ENCODE data around the gene P2RX5. TPM values are rescaled to one million over a fixed set of nuclear protein-coding genes. Genes with fewer than 3 reads are reported as not detected.
"Not testable (repeated sequence)": the region's sequence is repeated elsewhere in the genome, so short reads cannot be mapped to it uniquely, and the experiment has no call there.

Gene P2RX5
- total RNA-seq, 2 experiments from 2014 or later = 15.4 to 16.5 TPM

GRCh38 chr17:3723188-3723555 is 27.2 kb upstream of the P2RX5 start:
- ChIA-PET POLR2A (interaction anchor here (0.7 to 1.2 kb wide), 2 partner anchors 12 to 121 kb away, joined by 3 to 4 read pairs; no protein-coding TSS in a partner anchor), CTCF (interaction anchor here (0.6 to 2.9 kb wide), 9 partner anchors 10 to 123 kb away, joined by 3 to 17 read pairs (median 6); partner anchors contain the start of genes NCBP3 and P2RX5)

GRCh38 chr17:3722716-3723115 is 26.8 kb upstream of the P2RX5 start:
- ChIA-PET POLR2A (interaction anchor here (1.2 kb wide), 1 partner anchor 12 kb away, joined by 4 read pairs; no protein-coding TSS in a partner anchor), CTCF (interaction anchor here (0.6 to 2.9 kb wide), 9 partner anchors 10 to 123 kb away, joined by 3 to 17 read pairs (median 6); partner anchors contain the start of genes NCBP3 and P2RX5)

- ChIA-PET CTCF (interaction anchor here (0.7 to 1.5 kb wide), 4 partner anchors 16 to 321 kb away, joined by 3 to 6 read pairs (median 4); no protein-coding TSS in a partner anchor), POLR2A (interaction anchor here (0.9 kb wide), 1 partner anchor 8 kb away, joined by 3 read pairs; no protein-coding TSS in a partner anchor)
These were observed 23.3 kb upstream of the P2RX5 start for GRCh38 chr17:3719265-3719664.

- CTCF ChIA-PET = interaction anchor here (0.6 kb wide), 1 partner anchor 34 kb away, joined by 3 read pairs; no protein-coding TSS in a partner anchor
- POLR2A ChIA-PET = no interaction called here
These were observed 22.2 kb upstream of the P2RX5 start for GRCh38 chr17:3718201-3718600.

GRCh38 chr17:3715296-3715695 is 19.3 kb upstream of the P2RX5 start:
- ChIA-PET POLR2A (no interaction called here), CTCF (interaction anchor here (0.6 to 1.2 kb wide), 3 partner anchors 22 to 79 kb away, joined by 3 read pairs; no protein-coding TSS in a partner anchor)

DNA sequence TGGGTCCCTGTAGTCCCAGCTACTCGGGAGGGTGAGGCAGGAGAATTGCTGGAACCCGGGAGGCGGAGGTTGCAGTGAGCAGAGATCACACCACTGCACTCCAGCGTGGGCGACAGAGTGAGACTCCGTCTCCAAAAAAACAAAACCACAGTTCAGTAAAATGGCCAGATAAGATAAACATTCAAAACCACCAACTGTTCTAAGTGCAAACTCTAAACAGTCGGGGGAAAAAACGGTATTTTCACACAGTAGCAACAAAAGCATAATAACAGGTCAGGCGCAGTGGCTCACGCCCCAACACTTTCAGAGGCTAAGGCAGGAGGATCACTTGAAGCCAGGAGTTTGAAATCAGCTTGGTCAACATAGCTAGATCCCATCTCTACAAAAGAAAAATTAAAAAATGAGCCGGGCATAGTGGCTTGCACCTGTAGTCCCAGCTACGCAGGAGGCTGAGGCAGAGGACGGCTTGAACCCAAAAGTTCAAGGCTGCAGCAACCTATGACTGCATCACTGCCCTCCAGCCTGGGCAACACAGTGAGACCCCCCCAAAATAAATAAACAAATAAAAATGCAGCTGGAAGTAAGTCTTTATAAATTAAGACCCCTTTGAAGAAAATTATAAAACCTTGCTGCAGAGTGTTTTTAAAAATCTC is 17.0 kb upstream of the P2RX5 start:
- ChIA-PET POLR2A (no interaction called here), CTCF (interaction anchor here (0.8 to 1.6 kb wide), 3 partner anchors 11 to 44 kb away, joined by 3 to 4 read pairs (median 3); partner anchors contain the start of genes EMC6, HASPIN and TAX1BP3)

- POLR2A ChIA-PET = interaction anchor here (0.7 to 1.2 kb wide), 4 partner anchors 13 to 42 kb away, joined by 3 to 11 read pairs (median 4); partner anchors contain the start of genes EMC6, HASPIN and P2RX5
- CTCF ChIA-PET = interaction anchor here (0.5 to 2.5 kb wide), 6 partner anchors 12 to 136 kb away, joined by 3 to 17 read pairs (median 4); partner anchors contain the start of genes HASPIN and P2RX5
These were observed 15.0 kb upstream of the P2RX5 start for GRCh38 chr17:3710951-3711383.

GRCh38 chr17:3708366-3708765 is 12.4 kb upstream of the P2RX5 start:
- ChIA-PET POLR2A (interaction anchor here (0.6 kb wide), 1 partner anchor 14 kb away, joined by 5 read pairs; no protein-coding TSS in a partner anchor), CTCF (interaction anchor here (0.9 to 1.9 kb wide), 4 partner anchors 12 to 29 kb away, joined by 3 to 7 read pairs (median 4); partner anchors contain the start of gene P2RX5)

DNA sequence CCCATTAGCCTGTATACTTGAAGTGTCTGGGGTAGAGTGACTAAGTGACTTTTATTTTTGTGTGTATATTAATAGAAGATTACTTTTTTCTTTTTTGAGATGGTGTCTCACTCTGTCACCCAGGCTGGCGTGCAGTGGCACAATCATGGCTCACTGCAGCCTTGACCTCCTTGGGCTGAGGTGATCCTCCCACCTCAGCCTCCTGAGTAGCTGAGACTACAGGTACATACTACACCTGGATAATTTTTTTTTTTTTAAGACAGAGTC is 9.7 kb upstream of the P2RX5 start:
- POLR2A ChIA-PET, CTCF ChIA-PET: not testable (repeated sequence)

DNA sequence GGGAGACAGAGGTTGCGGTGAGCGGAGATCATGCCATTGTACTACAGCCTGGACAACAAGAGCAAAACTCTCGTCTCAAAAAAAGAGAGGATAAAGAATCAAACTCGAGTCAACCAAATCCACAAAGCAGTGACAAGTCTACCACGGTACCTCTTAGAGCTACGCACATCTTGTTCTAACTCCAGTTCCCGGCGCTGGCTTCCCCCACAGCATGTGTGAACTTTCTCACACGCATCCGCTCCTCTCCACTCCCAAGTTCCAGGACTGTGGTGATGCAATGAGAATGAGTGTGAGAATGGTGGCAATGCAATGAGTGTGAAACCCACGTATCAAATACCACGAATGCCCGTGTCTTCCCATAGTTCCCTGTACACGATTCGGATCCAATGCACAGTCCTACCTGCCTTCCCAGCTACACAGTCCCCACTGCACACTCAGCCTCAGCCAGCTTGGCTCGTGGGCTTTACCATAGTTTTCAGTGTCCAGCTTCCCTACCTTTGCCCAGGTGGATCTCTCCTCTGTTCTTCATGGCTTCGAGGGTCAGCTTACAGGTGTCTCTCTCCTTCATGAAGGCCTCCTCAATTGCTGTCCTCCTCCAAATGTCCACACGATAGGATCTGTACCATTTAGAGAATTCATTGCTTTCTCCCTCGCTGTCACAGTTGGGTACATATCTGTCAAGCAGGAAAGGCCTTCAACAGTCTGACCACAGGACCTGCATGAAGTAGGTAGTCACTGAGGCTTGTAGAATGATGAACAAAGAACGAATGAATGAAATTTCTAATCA is 9.2 kb upstream of the P2RX5 start:
- ChIA-PET POLR2A (interaction anchor here (0.6 kb wide), 1 partner anchor 51 kb away, joined by 4 read pairs; no protein-coding TSS in a partner anchor), CTCF (no interaction called here)

- CTCF ChIA-PET = interaction anchor here (1.0 kb wide), 1 partner anchor 33 kb away, joined by 3 read pairs; the partner anchor contains the start of genes EMC6 and TAX1BP3
- POLR2A ChIA-PET = not testable (repeated sequence)
These were observed 6.1 kb upstream of the P2RX5 start for GRCh38 chr17:3702041-3702539.

GRCh38 chr17:3699951-3700350 is 4.0 kb upstream of the P2RX5 start:
- POLR2A ChIA-PET = no interaction called here
- CTCF ChIA-PET = interaction anchor here (0.6 to 1.4 kb wide), 2 partner anchors 18 to 250 kb away, joined by 3 read pairs; no protein-coding TSS in a partner anchor

GRCh38 chr17:3698139-3698538 is 2.2 kb upstream of the P2RX5 start:
- POLR2A ChIA-PET = no interaction called here
- CTCF ChIA-PET = no interaction called here

DNA sequence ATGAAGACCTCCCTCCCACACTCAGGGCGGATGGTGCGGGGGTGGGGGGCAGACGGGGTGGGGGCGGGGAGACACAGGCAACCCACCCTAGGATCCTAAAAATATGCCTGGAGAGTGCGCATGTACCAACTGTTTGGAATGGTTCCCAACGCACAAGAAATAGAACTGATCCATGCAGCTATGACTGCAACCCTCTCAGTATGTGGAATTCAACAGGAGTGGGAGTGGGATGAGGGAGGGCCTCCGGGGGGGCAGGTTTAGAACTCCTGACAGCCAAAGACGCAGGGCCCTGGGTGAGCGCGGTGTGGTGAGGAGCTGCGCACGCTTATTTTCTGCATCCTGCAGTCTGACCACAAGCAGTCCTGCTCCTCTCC is 1.1 kb upstream of the P2RX5 start:
- ChIA-PET POLR2A (interaction anchor here (2.5 kb wide), 1 partner anchor 14 kb away, joined by 11 read pairs; no protein-coding TSS in a partner anchor), CTCF (interaction anchor here (0.8 to 2.8 kb wide), 3 partner anchors 13 to 130 kb away, joined by 4 to 14 read pairs (median 4); no protein-coding TSS in a partner anchor)

DNA sequence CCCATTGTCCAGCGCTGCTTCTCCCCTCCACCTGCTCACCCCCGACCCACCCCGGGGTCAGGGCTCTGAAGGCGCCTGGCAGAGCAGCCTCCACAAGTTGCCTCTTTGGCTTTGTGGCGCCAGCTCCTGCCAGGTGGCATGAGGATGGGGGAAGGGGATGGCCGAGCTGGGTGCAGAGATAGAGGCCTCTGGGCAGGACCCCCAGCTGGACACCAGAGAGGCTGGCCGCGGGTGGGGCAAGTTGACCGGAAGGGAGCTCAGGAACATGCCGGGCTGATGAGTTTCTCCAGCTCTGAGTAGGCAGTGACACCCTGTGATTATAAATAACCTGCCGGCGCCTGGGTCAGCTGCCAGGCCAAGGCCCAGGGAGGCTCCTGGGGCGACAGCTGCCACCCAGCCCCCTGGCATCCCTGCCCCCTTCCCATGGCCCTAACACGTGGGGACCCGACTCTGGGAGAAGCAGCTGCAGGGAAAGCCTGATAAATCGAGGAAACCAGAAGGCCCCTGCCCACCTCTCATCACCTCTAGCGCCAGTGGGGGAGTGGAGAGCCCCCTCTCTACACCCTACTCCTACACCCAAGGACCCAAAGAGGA is 729 bp downstream of the P2RX5 start:
- ChIA-PET POLR2A (interaction anchor here (0.9 to 2.5 kb wide), 2 partner anchors 16 to 101 kb away, joined by 3 to 11 read pairs; no protein-coding TSS in a partner anchor), CTCF (interaction anchor here (1.0 to 2.8 kb wide), 6 partner anchors 11 to 144 kb away, joined by 3 to 14 read pairs (median 6); no protein-coding TSS in a partner anchor)

DNA sequence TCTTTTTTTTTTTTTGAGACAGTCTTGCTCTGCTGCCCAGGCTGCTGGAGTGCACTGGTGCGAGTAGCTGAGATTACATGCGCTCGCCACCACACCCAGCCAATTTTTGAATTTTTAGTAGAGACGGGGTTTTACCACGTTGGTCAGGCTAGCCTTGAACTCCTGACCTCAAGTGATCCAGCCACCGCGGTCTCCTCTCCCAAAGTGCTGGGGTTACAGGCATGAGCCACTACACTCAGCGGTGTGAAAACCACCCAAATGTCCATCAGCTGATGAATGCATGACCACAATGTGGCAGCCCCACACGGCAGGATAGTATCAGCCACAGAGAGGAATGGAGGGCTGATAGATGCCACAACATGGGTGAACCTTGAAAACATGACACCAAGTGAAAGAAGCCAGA is 2.1 kb downstream of the P2RX5 start:
- POLR2A ChIA-PET = interaction anchor here (0.7 kb wide), 2 partner anchors 14 to 17 kb away, joined by 3 to 5 read pairs; no protein-coding TSS in a partner anchor

DNA sequence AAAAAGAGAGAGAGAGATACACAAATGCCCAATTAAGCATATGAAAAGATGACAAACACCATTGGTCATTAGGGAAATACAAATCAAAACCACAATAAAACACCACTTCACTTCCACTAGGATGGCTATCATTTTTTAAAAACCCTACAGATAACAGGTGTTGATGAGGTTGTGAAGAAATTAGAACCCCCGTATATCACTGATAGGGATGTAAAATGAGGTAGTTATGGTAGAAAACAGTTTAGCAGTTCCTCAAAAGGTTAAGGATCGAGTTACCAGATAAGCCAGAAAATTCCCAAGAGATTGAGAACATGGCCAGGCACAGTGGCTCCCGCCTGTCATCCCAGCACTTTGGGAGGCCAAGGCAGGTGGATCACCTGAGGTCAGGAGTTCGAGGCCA is 2.8 kb downstream of the P2RX5 start:
- CTCF ChIA-PET = interaction anchor here (1.6 kb wide), 1 partner anchor 16 kb away, joined by 7 read pairs; no protein-coding TSS in a partner anchor
- POLR2A ChIA-PET = no interaction called here

More for the DNA sequence above, 2.1 kb downstream of the P2RX5 start:
- CTCF ChIA-PET = interaction anchor here (0.6 to 1.9 kb wide), 3 partner anchors 15 to 22 kb away, joined by 3 to 7 read pairs (median 6); no protein-coding TSS in a partner anchor

GRCh38 chr17:3692346-3692745 is 3.6 kb downstream of the P2RX5 start:
- ChIA-PET POLR2A (no interaction called here), CTCF (interaction anchor here (1.4 kb wide), 1 partner anchor 45 kb away, joined by 3 read pairs; no protein-coding TSS in a partner anchor)

All from activated CD8-positive, alpha-beta memory T cell treated with anti-CD3 and anti-CD28 coated beads for 36 hours (primary cell).